BLaER1 treated with 17β-estradiol and CSF1 and Interleukin-3, amounts not matched to agents 10 nM and 100 nM (cell line): ENCODE data around the gene KCND2.

Source experiments
- H3K27ac ChIP-seq, 11 experiments: shearing (Covaris generic); formaldehyde crosslinking; 2 replicates each; pipeline ENCODE4 v1.8.1; 2022
- H3K27me3 ChIP-seq, 11 experiments: shearing (Covaris generic); formaldehyde crosslinking; 2 replicates each; pipeline ENCODE4 v1.8.1; 2022
- H3K36me3 ChIP-seq, 11 experiments: shearing (Covaris generic); formaldehyde crosslinking; 2 replicates each; pipeline ENCODE4 v1.8.1; 2022
- H3K4me1 ChIP-seq, 10 experiments: shearing (Covaris generic); formaldehyde crosslinking; 2 replicates each; pipeline ENCODE4 v1.8.1; 2022
- H3K4me2 ChIP-seq, 11 experiments: shearing (Covaris generic); formaldehyde crosslinking; 2 replicates each; pipeline ENCODE4 v1.8.1; 2022
- H3K4me3 ChIP-seq, 10 experiments: shearing (Covaris generic); formaldehyde crosslinking; 2 replicates each; pipeline ENCODE4 v1.8.1; 2022
- H3K9ac ChIP-seq, 11 experiments: shearing (Covaris generic); formaldehyde crosslinking; 2 replicates each; pipeline ENCODE4 v1.8.1; 2022
- H3K9me3 ChIP-seq, 11 experiments: shearing (Covaris generic); formaldehyde crosslinking; replicated peaks in 1 of 11; 2 replicates each; pipeline ENCODE4 v1.8.1; 2022
- H4K20me1 ChIP-seq, 11 experiments: shearing (Covaris generic); formaldehyde crosslinking; 2 replicates each; pipeline ENCODE4 v1.8.1; 2022
- Cebpa-rat ChIP-seq, 11 experiments: shearing (Covaris generic); IDR thresholded peaks; 2 replicates each; pipeline ENCODE4 v1.8.1; 2022

KCND2 gene

GRCh38 chr7:120729245-120729644, 456.3 kb downstream of the KCND2 start:
- Histone ChIP-seq H3K27ac (no peak overlapping the region), H3K36me3 (no peaks in the 10 kb centered on the region), H3K4me3 (no peak overlapping the region), H3K4me1 (peaks cover 0 to 4% (median 0%) of the 10 kb centered on the region in 10 experiments; a peak in 1 of 20 replicates), H3K27me3 (0 out of 22 replicates have a peak, but pooled peaks cover 0 to 3% (median 0%) of the 10 kb centered on the region in 11 experiments), H3K9ac (no peak overlapping the region), H3K4me2 (no peak overlapping the region), H3K9me3 (no peaks in the 10 kb centered on the region), H4K20me1 (no peaks in the 10 kb centered on the region)
- TF ChIP-seq Cebpa-rat (IDR thresholded peaks at IDR 0.05), result no peak

- Histone ChIP-seq H3K9ac (no peak overlapping the region), H3K27ac (no peak overlapping the region), H4K20me1 (no peaks in the 10 kb centered on the region), H3K36me3 (no peaks in the 10 kb centered on the region), H3K4me2 (no peak overlapping the region), H3K4me1 (peaks cover 0 to 4% (median 0%) of the 10 kb centered on the region in 10 experiments; a peak in 1 of 20 replicates), H3K9me3 (no peaks in the 10 kb centered on the region), H3K4me3 (no peak overlapping the region), H3K27me3 (no peaks in the 10 kb centered on the region)
- TF ChIP-seq Cebpa-rat (IDR thresholded peaks at IDR 0.05), result no peak
Observed at GRCh38 chr7:120731271-120731670, 458.3 kb downstream of the KCND2 start.

- Histone ChIP-seq H3K4me2 (no peak overlapping the region), H3K27ac (no peak overlapping the region), H3K36me3 (no peaks in the 10 kb centered on the region), H3K9me3 (no peaks in the 10 kb centered on the region), H3K4me3 (no peak overlapping the region), H3K27me3 (no peaks in the 10 kb centered on the region), H4K20me1 (no peaks in the 10 kb centered on the region), H3K9ac (no peak overlapping the region), H3K4me1 (peaks cover 0 to 4% (median 0%) of the 10 kb centered on the region in 10 experiments; a peak in 1 of 20 replicates)
- TF ChIP-seq Cebpa-rat (IDR thresholded peaks at IDR 0.05), result no peak
Observed at GRCh38 chr7:120732256-120732655, 459.3 kb downstream of the KCND2 start.

- no peak overlapping the region for H3K27ac ChIP-seq
- no peak overlapping the region for H3K9ac ChIP-seq
- no peaks in the 10 kb centered on the region for H3K27me3 ChIP-seq
- H3K4me2 ChIP-seq, result no peak overlapping the region
- H3K36me3 ChIP-seq, result no peaks in the 10 kb centered on the region
- no peak for TF ChIP-seq Cebpa-rat (IDR thresholded peaks at IDR 0.05)
- H4K20me1 ChIP-seq, result no peaks in the 10 kb centered on the region
- no peak overlapping the region for H3K4me3 ChIP-seq
- H3K4me1 ChIP-seq, result no peaks in the 10 kb centered on the region
- no peaks in the 10 kb centered on the region for H3K9me3 ChIP-seq
Observed at GRCh38 chr7:120733143-120733542, 460.2 kb downstream of the KCND2 start.

GRCh38 chr7:120733835-120734234, 460.9 kb downstream of the KCND2 start:
- H3K27me3 ChIP-seq, result no peaks in the 10 kb centered on the region
- no peaks in the 10 kb centered on the region for H3K36me3 ChIP-seq
- TF ChIP-seq Cebpa-rat (IDR thresholded peaks at IDR 0.05), result no peak
- H3K9ac ChIP-seq, result no peak overlapping the region
- H3K4me2 ChIP-seq, result no peak overlapping the region
- H3K4me1 ChIP-seq, result no peaks in the 10 kb centered on the region
- no peaks in the 10 kb centered on the region for H3K9me3 ChIP-seq
- no peak overlapping the region for H3K27ac ChIP-seq
- no peaks in the 10 kb centered on the region for H4K20me1 ChIP-seq
- no peak overlapping the region for H3K4me3 ChIP-seq

- Histone ChIP-seq H3K27ac (no peak overlapping the region), H4K20me1 (no peaks in the 10 kb centered on the region), H3K4me3 (no peak overlapping the region), H3K4me2 (no peak overlapping the region), H3K4me1 (no peaks in the 10 kb centered on the region), H3K36me3 (no peaks in the 10 kb centered on the region), H3K27me3 (no peaks in the 10 kb centered on the region), H3K9me3 (no peaks in the 10 kb centered on the region), H3K9ac (no peak overlapping the region)
- no peak for TF ChIP-seq Cebpa-rat (IDR thresholded peaks at IDR 0.05)
Observed at GRCh38 chr7:120735791-120736190, 462.8 kb downstream of the KCND2 start.

- Histone ChIP-seq H3K36me3 (no peaks in the 10 kb centered on the region), H3K4me2 (no peak overlapping the region), H3K4me3 (no peak overlapping the region), H3K9ac (no peak overlapping the region), H4K20me1 (no peaks in the 10 kb centered on the region), H3K27me3 (no peaks in the 10 kb centered on the region), H3K4me1 (no peaks in the 10 kb centered on the region), H3K27ac (no peak overlapping the region), H3K9me3 (no peaks in the 10 kb centered on the region)
- TF ChIP-seq Cebpa-rat (IDR thresholded peaks at IDR 0.05), result no peak
Observed at GRCh38 chr7:120738816-120739215, 465.8 kb downstream of the KCND2 start.

- H3K9ac ChIP-seq, result no peak overlapping the region
Observed at GRCh38 chr7:120740348-120740747, 467.4 kb downstream of the KCND2 start.

GRCh38 chr7:120741371-120742042, 468.5 kb downstream of the KCND2 start:
- H3K4me1 ChIP-seq, result no peaks in the 10 kb centered on the region
- no peaks in the 10 kb centered on the region for H3K27me3 ChIP-seq
- no peak overlapping the region for H3K9ac ChIP-seq
- H3K4me2 ChIP-seq, result no peak overlapping the region
- no peak overlapping the region for H3K4me3 ChIP-seq
- H3K27ac ChIP-seq, result no peak overlapping the region
- no peaks in the 10 kb centered on the region for H3K9me3 ChIP-seq
- no peaks in the 10 kb centered on the region for H3K36me3 ChIP-seq
- no peaks in the 10 kb centered on the region for H4K20me1 ChIP-seq
- TF ChIP-seq Cebpa-rat (IDR thresholded peaks at IDR 0.05), result no peak

More at GRCh38 chr7:120740348-120740747, 467.4 kb downstream of the KCND2 start:
- no peak overlapping the region for H3K4me2 ChIP-seq
- no peaks in the 10 kb centered on the region for H3K27me3 ChIP-seq
- H3K4me1 ChIP-seq, result no peaks in the 10 kb centered on the region
- H3K27ac ChIP-seq, result no peak overlapping the region
- no peaks in the 10 kb centered on the region for H3K9me3 ChIP-seq
- no peaks in the 10 kb centered on the region for H4K20me1 ChIP-seq
- H3K4me3 ChIP-seq, result no peak overlapping the region
- H3K36me3 ChIP-seq, result no peaks in the 10 kb centered on the region
- TF ChIP-seq Cebpa-rat (IDR thresholded peaks at IDR 0.05), result no peak

GRCh38 chr7:120742372-120742771, 469.4 kb downstream of the KCND2 start:
- no peak overlapping the region for H3K4me2 ChIP-seq
- H3K27ac ChIP-seq, result no peak overlapping the region
- no peaks in the 10 kb centered on the region for H3K36me3 ChIP-seq
- H3K27me3 ChIP-seq, result no peaks in the 10 kb centered on the region
- TF ChIP-seq Cebpa-rat (IDR thresholded peaks at IDR 0.05), result no peak
- H3K9ac ChIP-seq, result no peak overlapping the region
- no peaks in the 10 kb centered on the region for H3K4me1 ChIP-seq
- no peak overlapping the region for H3K4me3 ChIP-seq
- no peaks in the 10 kb centered on the region for H4K20me1 ChIP-seq
- H3K9me3 ChIP-seq, result no peaks in the 10 kb centered on the region
